GM12875 (cell line): ENCODE results near the gene ILK.

Experiments
- H3K4me3 ChIP-seq: one replicate; pipeline ENCODE4 v1.5.1; 2011; ENCODE audit warnings: low read depth, low read length, control low read depth
- CTCF ChIP-seq: IDR thresholded peaks from 2 replicates; pipeline ENCODE4 v1.5.1; 2011; ENCODE audit warnings: low read depth, mild to moderate bottlenecking, control low read depth, inconsistent platforms, low read length, moderate library complexity, borderline replicate concordance; ENCODE audit not compliant: insufficient read depth

The ILK gene

GRCh38 chr11:6561288-6561687, 42.3 kb upstream of the ILK start:
- H3K4me3 ChIP-seq, result no peak overlapping the region
- TF ChIP-seq CTCF, result no peak

DNA sequence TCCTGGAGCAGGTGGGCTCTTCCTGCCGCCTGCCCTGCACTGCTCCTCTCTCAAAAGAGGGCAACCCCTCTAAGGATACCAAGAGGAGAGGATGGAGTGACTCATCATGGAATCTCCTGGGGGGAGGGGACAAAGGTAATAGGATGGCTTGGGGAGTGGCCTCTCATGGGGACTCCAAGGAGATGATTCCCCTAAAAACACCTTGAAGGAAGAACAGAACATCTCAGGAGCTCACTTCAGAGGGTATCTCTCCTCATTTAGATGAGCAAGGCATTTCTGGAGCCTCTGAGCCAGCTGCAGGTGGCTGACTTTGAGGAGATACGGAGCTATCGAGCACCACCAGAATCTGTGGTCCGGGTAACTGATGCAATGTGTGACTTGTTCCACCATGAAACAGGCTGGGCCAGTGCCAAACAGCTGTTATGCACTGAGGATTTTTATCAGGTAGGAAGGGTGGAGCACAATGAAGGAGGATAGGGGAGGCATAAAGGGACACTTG, 40.4 kb upstream of the ILK start:
- no peak overlapping the region for H3K4me3 ChIP-seq
- no peak for TF ChIP-seq CTCF

DNA sequence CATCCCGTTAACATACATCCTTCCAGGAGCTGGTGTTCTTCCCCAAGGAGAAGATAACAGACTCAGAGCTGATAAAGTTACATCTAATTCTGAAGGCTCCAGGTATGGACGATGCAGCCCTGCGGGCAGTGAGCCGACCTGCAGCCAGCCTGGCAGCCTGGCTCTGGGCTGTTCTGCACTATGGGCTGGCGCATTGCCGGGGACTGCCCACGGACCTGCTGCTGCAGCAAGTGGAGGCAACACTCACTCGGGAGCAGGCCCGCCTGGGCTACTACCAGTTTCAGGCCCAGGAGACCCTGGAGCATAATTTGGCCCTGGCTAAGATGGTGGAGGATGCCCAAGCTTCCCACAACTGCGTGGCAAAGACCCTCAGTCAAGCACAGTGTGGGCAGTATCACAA, 39.9 kb upstream of the ILK start:
- no peak for TF ChIP-seq CTCF

DNA sequence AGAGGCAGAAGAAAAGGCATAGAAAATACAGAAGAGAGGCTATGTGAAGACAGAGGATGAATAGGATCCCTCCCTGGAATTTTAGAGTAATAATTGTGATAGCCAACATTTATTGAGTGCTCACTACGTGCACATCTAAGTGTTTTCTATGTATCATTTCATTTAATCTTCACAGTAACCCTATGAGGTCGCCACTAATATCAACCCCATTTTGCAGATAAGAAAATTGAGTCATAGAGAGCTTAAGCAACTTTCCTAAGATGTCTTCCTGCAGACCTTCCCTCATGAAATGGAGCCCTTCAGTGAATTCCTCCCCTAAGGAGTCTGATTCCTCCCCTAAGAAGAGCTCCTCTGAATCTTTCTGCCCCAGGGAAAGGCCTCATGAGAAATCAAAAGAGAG, 38.2 kb upstream of the ILK start:
- H3K4me3 ChIP-seq, result no peak overlapping the region
- TF ChIP-seq CTCF, result no peak

More for the DNA sequence above, 39.9 kb upstream of the ILK start:
- H3K4me3 ChIP-seq, result no peak overlapping the region

- H3K4me3 ChIP-seq, result no peak overlapping the region
- TF ChIP-seq CTCF, result no peak
These were observed 37.4 kb upstream of the ILK start for GRCh38 chr11:6565988-6566703.

DNA sequence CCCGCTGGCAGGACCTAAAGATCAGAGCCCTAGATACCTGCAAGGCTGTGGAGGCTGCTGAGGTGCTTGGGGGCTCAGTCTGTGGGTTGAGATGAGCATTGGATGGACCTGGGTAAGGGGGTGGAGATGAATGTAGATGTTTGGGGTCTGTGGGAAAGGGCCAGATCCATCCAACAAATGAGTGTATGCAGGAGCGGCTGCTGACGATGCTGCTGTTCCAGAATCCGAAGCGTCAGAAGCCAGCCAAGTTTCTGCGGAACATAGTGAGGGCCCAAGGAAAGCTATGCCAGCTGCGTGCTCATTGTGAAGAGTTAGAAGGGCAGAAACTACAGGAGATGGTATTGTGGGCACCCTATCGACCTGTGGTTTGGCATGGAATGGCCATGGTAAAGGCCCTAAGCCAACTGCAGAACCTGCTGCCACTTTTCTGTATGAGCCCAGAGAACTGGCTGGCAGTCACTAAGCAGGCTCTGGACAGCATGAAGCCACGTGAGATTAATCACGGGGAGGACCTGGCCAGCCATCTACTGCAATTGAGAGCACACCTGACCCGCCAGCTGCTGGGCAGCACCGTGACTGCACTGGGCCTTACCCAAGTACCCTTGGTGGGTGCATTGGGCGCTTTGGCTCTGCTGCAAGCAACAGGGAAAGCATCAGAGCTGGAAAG, 36.7 kb upstream of the ILK start:
- no peak for TF ChIP-seq CTCF
- H3K4me3 ChIP-seq, result no peak overlapping the region

- no peak for TF ChIP-seq CTCF
- no peak overlapping the region for H3K4me3 ChIP-seq
These were observed 36.2 kb upstream of the ILK start for GRCh38 chr11:6567371-6567745.
